ENCODE results near the gene TRAPPC14. TPM values are rescaled to one million over a fixed set of nuclear protein-coding genes. Genes with fewer than 3 reads are reported as not detected.

Gene TRAPPC14
- total and polyA plus RNA-seq, 9 of the 15 experiments (the other 6 are each of a cell fraction or from before 2014, with no cell fraction given) = 0.42 to 45.9 (median 18.2) TPM

DNA sequence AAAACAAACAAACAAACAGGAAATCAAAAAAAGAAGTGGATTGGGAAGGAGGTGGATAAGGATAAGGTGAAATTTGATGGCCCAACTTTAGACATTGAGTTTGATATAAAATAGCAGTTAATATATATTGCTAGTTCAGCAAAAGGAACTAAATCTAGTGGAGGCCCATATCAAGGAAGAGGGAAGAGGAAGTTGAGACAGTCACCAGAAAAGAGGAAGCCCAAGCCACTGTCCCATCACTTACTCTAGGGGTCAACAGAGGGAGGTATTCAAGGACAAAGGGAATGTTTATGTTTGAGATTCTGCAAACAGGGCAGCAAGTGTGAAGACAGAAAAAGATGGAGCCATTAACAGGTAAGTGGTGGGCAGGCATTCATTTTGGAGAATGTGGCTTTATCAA is 6.1 kb downstream of the TRAPPC14 start (continued):
- TF ChIP-seq, protein P1, sequence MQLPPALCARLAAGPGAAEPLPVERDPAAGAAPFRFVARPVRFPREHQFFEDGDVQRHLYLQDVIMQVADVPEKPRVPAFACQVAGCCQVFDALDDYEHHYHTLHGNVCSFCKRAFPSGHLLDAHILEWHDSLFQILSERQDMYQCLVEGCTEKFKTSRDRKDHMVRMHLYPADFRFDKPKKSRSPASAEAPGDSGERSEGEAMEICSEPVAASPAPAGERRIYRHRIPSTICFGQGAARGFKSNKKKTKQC (CRISPR knock-in tag; IDR thresholded peaks at IDR 0.05) = no peak
- TF ChIP-seq ASH1L (IDR thresholded peaks at IDR 0.05; ENCODE audit: borderline replicate concordance, low read depth, partially characterized antibody) = peak; percentile 27
- TF ChIP-seq SRSF9 (IDR thresholded peaks at IDR 0.05; ENCODE audit: borderline replicate concordance, low read depth, low read length) = no peak
- TF ChIP-seq POLR2AphosphoS2 (IDR thresholded peaks at IDR 0.05; ENCODE audit: low read length) = peak; percentile 31; the same call in 1 of the 2 replicates
- peak; percentile 51; the same call in 1 of the 2 replicates for TF ChIP-seq SMARCA4 (IDR thresholded peaks at IDR 0.05)
- TF ChIP-seq PML (IDR thresholded peaks at IDR 0.05; ENCODE audit: low read length) = no peak
- no peak for TF ChIP-seq ATF1 (CRISPR knock-in tag; IDR thresholded peaks at IDR 0.05)
- TF ChIP-seq ATF1 (tag; IDR thresholded peaks at IDR 0.05) = no peak
- no peak for TF ChIP-seq GTF2E2 (tag; IDR thresholded peaks at IDR 0.05)
- TF ChIP-seq TBL1XR1 (IDR thresholded peaks at IDR 0.05; ENCODE audit: low read length in 2 of 2) = no peak
- TF ChIP-seq SUPT5H (IDR thresholded peaks at IDR 0.05) = peak; percentile 17; the same call in 1 of the 2 replicates
- TF ChIP-seq MAFG (tag; conservative IDR thresholded peaks at IDR 0.05) = peak; percentile 83
- TF ChIP-seq IRF2 (CRISPR knock-in tag; IDR thresholded peaks at IDR 0.05) = no peak
- TF ChIP-seq ZBED1 (IDR thresholded peaks at IDR 0.05) = no peak
- TF ChIP-seq CBX1 (IDR thresholded peaks at IDR 0.05; ENCODE audit: low read depth) = no peak
- TF ChIP-seq ZZZ3 (IDR thresholded peaks at IDR 0.05) = no peak
- 0 out of 2 replicates have a peak, but pooled peaks have one; percentile 18 for TF ChIP-seq FOSL1 (tag; conservative IDR thresholded peaks at IDR 0.05)
- TF ChIP-seq, protein P2, sequence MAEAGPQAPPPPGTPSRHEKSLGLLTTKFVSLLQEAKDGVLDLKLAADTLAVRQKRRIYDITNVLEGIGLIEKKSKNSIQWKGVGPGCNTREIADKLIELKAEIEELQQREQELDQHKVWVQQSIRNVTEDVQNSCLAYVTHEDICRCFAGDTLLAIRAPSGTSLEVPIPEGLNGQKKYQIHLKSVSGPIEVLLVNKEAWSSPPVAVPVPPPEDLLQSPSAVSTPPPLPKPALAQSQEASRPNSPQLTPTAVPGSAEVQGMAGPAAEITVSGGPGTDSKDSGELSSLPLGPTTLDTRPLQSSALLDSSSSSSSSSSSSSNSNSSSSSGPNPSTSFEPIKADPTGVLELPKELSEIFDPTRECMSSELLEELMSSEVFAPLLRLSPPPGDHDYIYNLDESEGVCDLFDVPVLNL (CRISPR knock-in tag; IDR thresholded peaks at IDR 0.05; ENCODE audit: low read depth) = no peak
- peak; percentile 100 for TF ChIP-seq SPI1 (IDR thresholded peaks at IDR 0.05; ENCODE audit: borderline replicate concordance, low read depth, low read length)
- TF ChIP-seq HDAC1 (IDR thresholded peaks at IDR 0.05) = 0 out of 4 replicates have a peak, but pooled peaks of 1 of the 2 experiments have one; percentile 18
- peak; percentile 78; the same call in 1 of the 2 replicates for TF ChIP-seq EHMT2 (IDR thresholded peaks at IDR 0.05)
- TF ChIP-seq, protein P3, sequence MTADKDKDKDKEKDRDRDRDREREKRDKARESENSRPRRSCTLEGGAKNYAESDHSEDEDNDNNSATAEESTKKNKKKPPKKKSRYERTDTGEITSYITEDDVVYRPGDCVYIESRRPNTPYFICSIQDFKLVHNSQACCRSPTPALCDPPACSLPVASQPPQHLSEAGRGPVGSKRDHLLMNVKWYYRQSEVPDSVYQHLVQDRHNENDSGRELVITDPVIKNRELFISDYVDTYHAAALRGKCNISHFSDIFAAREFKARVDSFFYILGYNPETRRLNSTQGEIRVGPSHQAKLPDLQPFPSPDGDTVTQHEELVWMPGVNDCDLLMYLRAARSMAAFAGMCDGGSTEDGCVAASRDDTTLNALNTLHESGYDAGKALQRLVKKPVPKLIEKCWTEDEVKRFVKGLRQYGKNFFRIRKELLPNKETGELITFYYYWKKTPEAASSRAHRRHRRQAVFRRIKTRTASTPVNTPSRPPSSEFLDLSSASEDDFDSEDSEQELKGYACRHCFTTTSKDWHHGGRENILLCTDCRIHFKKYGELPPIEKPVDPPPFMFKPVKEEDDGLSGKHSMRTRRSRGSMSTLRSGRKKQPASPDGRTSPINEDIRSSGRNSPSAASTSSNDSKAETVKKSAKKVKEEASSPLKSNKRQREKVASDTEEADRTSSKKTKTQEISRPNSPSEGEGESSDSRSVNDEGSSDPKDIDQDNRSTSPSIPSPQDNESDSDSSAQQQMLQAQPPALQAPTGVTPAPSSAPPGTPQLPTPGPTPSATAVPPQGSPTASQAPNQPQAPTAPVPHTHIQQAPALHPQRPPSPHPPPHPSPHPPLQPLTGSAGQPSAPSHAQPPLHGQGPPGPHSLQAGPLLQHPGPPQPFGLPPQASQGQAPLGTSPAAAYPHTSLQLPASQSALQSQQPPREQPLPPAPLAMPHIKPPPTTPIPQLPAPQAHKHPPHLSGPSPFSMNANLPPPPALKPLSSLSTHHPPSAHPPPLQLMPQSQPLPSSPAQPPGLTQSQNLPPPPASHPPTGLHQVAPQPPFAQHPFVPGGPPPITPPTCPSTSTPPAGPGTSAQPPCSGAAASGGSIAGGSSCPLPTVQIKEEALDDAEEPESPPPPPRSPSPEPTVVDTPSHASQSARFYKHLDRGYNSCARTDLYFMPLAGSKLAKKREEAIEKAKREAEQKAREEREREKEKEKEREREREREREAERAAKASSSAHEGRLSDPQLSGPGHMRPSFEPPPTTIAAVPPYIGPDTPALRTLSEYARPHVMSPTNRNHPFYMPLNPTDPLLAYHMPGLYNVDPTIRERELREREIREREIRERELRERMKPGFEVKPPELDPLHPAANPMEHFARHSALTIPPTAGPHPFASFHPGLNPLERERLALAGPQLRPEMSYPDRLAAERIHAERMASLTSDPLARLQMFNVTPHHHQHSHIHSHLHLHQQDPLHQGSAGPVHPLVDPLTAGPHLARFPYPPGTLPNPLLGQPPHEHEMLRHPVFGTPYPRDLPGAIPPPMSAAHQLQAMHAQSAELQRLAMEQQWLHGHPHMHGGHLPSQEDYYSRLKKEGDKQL (CRISPR knock-in tag; IDR thresholded peaks at IDR 0.05; ENCODE audit: borderline replicate concordance) = no peak
- no peak for TF ChIP-seq CBX3 (IDR thresholded peaks at IDR 0.05; ENCODE audit: borderline replicate concordance in 1 of 2, low read length in 2 of 2)
- peak; percentile 27 to 41; a peak in 2 of 4 replicates for TF ChIP-seq KDM1A (IDR thresholded peaks at IDR 0.05)
- TF ChIP-seq CTBP1 (IDR thresholded peaks at IDR 0.05; ENCODE audit: borderline replicate concordance) = peak; percentile 88
- no peak for TF ChIP-seq LEF1 (IDR thresholded peaks at IDR 0.05)
